Neural cell (in vitro differentiated cells): ENCODE results near the gene CSTF2. TPM values are rescaled to one million over a fixed set of nuclear protein-coding genes. Genes with fewer than 3 reads are reported as not detected.

ENCODE experiments used
- H2AFZ ChIP-seq: fragments of 200-600, 300-800 bp; sonication (generic), shearing (Covaris generic); 2 replicates; pipeline ENCODE4 v1.6.0; 2014; ENCODE audit warnings: low read depth, mild to moderate bottlenecking, antibody characterized with exemption, low read length, moderate library complexity
- H3F3A ChIP-seq: fragments of 200-600 bp; shearing (Covaris generic); 2 replicates; pipeline ENCODE4 v1.6.1; 2016; ENCODE audit warnings: mild to moderate bottlenecking, moderate library complexity, mixed read lengths, antibody characterized with exemption, low read length; ENCODE audit not compliant: insufficient read depth, poor library complexity, severe bottlenecking
- H3K27ac ChIP-seq: fragments of 200-600, 300-800 bp; sonication (generic), shearing (Covaris generic); 2 replicates; pipeline ENCODE4 v1.5.1; 2014; ENCODE audit warnings: mild to moderate bottlenecking, low read length, moderate library complexity
- H3K27me3 ChIP-seq: fragments of 300-800, 200-600 bp; sonication (generic), shearing (Covaris generic); 2 replicates; pipeline ENCODE4 v1.6.0; 2014; ENCODE audit warnings: mild to moderate bottlenecking, low read depth, low read length, moderate library complexity; ENCODE audit not compliant: insufficient read depth
- H3K36me3 ChIP-seq: fragments of 300-800, 200-600 bp; sonication (generic), shearing (Covaris generic); 2 replicates; pipeline ENCODE4 v1.5.1; 2014; ENCODE audit warnings: mild to moderate bottlenecking, antibody characterized with exemption, low read length, moderate library complexity; ENCODE audit not compliant: insufficient read depth
- H3K4me2 ChIP-seq: fragments of 300-800, 200-600 bp; sonication (generic), shearing (Covaris generic); 2 replicates; pipeline ENCODE4 v1.6.0; 2014; ENCODE audit warnings: mild to moderate bottlenecking, low read length
- H3K4me3 ChIP-seq: fragments of 300-800, 200-600 bp; sonication (generic), shearing (Covaris generic); 2 replicates; pipeline ENCODE4 v1.5.1; 2014; ENCODE audit warnings: mild to moderate bottlenecking, low read length, moderate library complexity
- H3K79me2 ChIP-seq: fragments of 200-600 bp; shearing (Covaris generic); replicated peaks from 2 replicates; pipeline ENCODE4 v1.6.0; 2014; ENCODE audit warnings: mild to moderate bottlenecking, low read length, moderate library complexity; ENCODE audit not compliant: insufficient read depth
- H3K9ac ChIP-seq: fragments of 300-800, 200-600 bp; sonication (generic), shearing (Covaris generic); 2 replicates; pipeline ENCODE4 v1.6.1; 2016; ENCODE audit warnings: mild to moderate bottlenecking, low read length, mixed read lengths
- H3K9me2 ChIP-seq: fragments of 200-600 bp; shearing (Covaris generic); 2 replicates; pipeline ENCODE4 v1.6.1; 2016; ENCODE audit warnings: mild to moderate bottlenecking, low read length, mixed read lengths; ENCODE audit not compliant: insufficient read depth
- H3K9me3 ChIP-seq: fragments of 200-600, 300-800 bp; sonication (generic), shearing (Covaris generic); 2 replicates; pipeline ENCODE4 v1.6.1; 2016; ENCODE audit warnings: mild to moderate bottlenecking, mixed run types, low read length, moderate library complexity, mixed read lengths
- H4K20me1 ChIP-seq: fragments of 200-600 bp; shearing (Covaris generic); 2 replicates; pipeline ENCODE4 v1.6.1; 2016; ENCODE audit warnings: mild to moderate bottlenecking, mixed run types; ENCODE audit not compliant: insufficient read depth
- CTCF ChIP-seq: fragments of 450-650 bp; IDR thresholded peaks from 2 replicates; pipeline ENCODE4 v1.5.1; 2014; ENCODE audit warnings: antibody characterized with exemption, mild to moderate bottlenecking, moderate library complexity; ENCODE audit not compliant: poor library complexity, severe bottlenecking
- EP300 ChIP-seq: fragments of 450-650 bp; conservative IDR thresholded peaks from 2 replicates; pipeline ENCODE4 v1.6.1; 2014; ENCODE audit warnings: antibody characterized with exemption, mild to moderate bottlenecking, moderate library complexity; ENCODE audit not compliant: poor library complexity, severe bottlenecking
- EZH2 ChIP-seq: fragments of 200-600, 300-800 bp; shearing (Covaris generic), sonication (generic); IDR thresholded peaks from 2 replicates; pipeline ENCODE4 v1.6.1; 2014; ENCODE audit warnings: antibody characterized with exemption, low read length, borderline replicate concordance, mild to moderate bottlenecking; ENCODE audit not compliant: insufficient read depth, poor library complexity, severe bottlenecking
- MXI1 ChIP-seq: fragments of 450-650 bp; conservative IDR thresholded peaks from 2 replicates; pipeline ENCODE4 v1.6.1; 2014; ENCODE audit warnings: antibody characterized with exemption, mild to moderate bottlenecking; ENCODE audit not compliant: poor library complexity, severe bottlenecking
- POLR2AphosphoS5 ChIP-seq: IDR thresholded peaks from 2 replicates; pipeline ENCODE4 v1.6.1; 2012
- RAD21 ChIP-seq: fragments of 450-650 bp; conservative IDR thresholded peaks from 2 replicates; pipeline ENCODE4 v1.6.1; 2014; ENCODE audit warnings: antibody characterized with exemption, mild to moderate bottlenecking, moderate library complexity
- SMC3 ChIP-seq: fragments of 450-650 bp; conservative IDR thresholded peaks from 2 replicates; pipeline ENCODE4 v1.6.1; 2014; ENCODE audit warnings: antibody characterized with exemption, mild to moderate bottlenecking, moderate library complexity; ENCODE audit not compliant: poor library complexity
- TAF1 ChIP-seq: IDR thresholded peaks from 2 replicates; pipeline ENCODE4 v1.6.1; 2012; ENCODE audit warnings: low read depth
- polyA plus RNA-seq: library from polyadenylated mRNA; depleted of rRNA; stranded (reverse); fragments of >200 nt; gene quantifications from 2 replicates; pipeline ENCODE4 v1.2.3, GENCODE V29; 2014
- TF ChIP-seq, protein P1 (sequence below): IDR thresholded peaks from 2 replicates; pipeline ENCODE4 v1.6.1; 2012; ENCODE audit warnings: borderline replicate concordance

CSTF2 gene
- polyA plus RNA-seq, 1 donor from 2014 or later, result 19.2 TPM

DNA sequence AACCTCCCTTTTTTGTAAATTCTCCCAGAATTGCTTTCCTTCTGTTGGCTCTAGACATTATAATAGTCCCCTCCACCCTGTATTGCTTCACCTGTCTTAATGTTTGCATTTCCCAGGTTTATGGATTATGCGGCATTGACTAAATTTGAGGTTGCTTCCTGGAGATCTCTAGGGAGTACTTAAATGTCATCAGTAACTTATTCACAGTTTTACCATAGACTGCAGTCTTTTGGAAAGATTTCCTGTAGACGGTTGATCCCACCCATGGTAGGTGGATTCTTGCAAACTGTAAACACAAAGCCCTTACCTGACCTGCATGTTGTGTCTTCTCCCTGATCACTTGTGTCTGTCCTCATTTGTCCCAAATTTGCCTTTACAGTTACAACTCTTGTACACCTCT lies 60.2 kb downstream of the CSTF2 start:
- Histone ChIP-seq H3K4me3 (no peak overlapping the region), H3K27me3 (no peaks in the 10 kb centered on the region), H3K27ac (no peak overlapping the region), H2AFZ (no peak overlapping the region), H3K36me3 (no peaks in the 10 kb centered on the region), H3K9ac (no peak overlapping the region), H4K20me1 (no peaks in the 10 kb centered on the region), H3K9me3 (no peaks in the 10 kb centered on the region), H3F3A (no peaks in the 10 kb centered on the region), H3K4me2 (no peak overlapping the region), H3K79me2 (no peaks in the 10 kb centered on the region), H3K9me2 (no peaks in the 10 kb centered on the region)
- TF ChIP-seq TAF1 (no peak), MXI1 (no peak), EZH2 (no peak), POLR2AphosphoS5 (no peak), RAD21 (no peak), SMC3 (no peak), EP300 (no peak), CTCF (no peak)
- TF ChIP-seq, protein P1, sequence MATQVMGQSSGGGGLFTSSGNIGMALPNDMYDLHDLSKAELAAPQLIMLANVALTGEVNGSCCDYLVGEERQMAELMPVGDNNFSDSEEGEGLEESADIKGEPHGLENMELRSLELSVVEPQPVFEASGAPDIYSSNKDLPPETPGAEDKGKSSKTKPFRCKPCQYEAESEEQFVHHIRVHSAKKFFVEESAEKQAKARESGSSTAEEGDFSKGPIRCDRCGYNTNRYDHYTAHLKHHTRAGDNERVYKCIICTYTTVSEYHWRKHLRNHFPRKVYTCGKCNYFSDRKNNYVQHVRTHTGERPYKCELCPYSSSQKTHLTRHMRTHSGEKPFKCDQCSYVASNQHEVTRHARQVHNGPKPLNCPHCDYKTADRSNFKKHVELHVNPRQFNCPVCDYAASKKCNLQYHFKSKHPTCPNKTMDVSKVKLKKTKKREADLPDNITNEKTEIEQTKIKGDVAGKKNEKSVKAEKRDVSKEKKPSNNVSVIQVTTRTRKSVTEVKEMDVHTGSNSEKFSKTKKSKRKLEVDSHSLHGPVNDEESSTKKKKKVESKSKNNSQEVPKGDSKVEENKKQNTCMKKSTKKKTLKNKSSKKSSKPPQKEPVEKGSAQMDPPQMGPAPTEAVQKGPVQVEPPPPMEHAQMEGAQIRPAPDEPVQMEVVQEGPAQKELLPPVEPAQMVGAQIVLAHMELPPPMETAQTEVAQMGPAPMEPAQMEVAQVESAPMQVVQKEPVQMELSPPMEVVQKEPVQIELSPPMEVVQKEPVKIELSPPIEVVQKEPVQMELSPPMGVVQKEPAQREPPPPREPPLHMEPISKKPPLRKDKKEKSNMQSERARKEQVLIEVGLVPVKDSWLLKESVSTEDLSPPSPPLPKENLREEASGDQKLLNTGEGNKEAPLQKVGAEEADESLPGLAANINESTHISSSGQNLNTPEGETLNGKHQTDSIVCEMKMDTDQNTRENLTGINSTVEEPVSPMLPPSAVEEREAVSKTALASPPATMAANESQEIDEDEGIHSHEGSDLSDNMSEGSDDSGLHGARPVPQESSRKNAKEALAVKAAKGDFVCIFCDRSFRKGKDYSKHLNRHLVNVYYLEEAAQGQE, result no peak

DNA sequence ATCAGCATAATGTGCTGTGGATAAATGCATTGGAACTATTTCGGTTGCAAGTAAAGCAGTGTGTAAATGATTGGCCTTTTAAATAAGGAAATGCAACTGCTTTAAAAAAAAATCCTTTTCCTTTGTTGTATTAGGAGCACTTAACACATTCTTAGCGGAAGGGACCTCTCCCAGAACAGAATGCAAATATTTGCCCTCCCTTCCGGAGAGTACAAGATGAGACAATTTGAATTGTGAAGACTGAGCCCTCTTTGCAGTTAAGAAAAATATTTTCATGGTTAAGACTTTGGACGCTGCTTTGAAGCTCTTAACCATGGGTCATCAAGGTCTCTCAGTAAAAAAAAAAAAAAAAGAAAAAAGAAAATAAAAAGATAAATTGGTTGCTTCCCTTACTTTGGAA lies 63.5 kb downstream of the CSTF2 start:
- H3K27ac ChIP-seq, result no peak overlapping the region
- H3K9ac ChIP-seq, result no peak overlapping the region
- no peak overlapping the region for H2AFZ ChIP-seq
- H3K27me3 ChIP-seq, result no peaks in the 10 kb centered on the region
- H3K4me3 ChIP-seq, result no peak overlapping the region
- TF ChIP-seq RAD21, result no peak
- TF ChIP-seq, protein P1, result no peak
- no peak for TF ChIP-seq TAF1
- no peak for TF ChIP-seq SMC3
- TF ChIP-seq EZH2, result no peak
- TF ChIP-seq CTCF, result no peak
- no peak for TF ChIP-seq POLR2AphosphoS5
- TF ChIP-seq EP300, result no peak
- TF ChIP-seq MXI1, result no peak
- no peaks in the 10 kb centered on the region for H3F3A ChIP-seq
- no peak overlapping the region for H3K4me2 ChIP-seq
- H3K9me2 ChIP-seq, result no peaks in the 10 kb centered on the region
- no peaks in the 10 kb centered on the region for H4K20me1 ChIP-seq
- H3K79me2 ChIP-seq, result no peaks in the 10 kb centered on the region
- no peaks in the 10 kb centered on the region for H3K9me3 ChIP-seq
- no peaks in the 10 kb centered on the region for H3K36me3 ChIP-seq
